HepG2 (cell line): ENCODE measurements around the gene ANKRD40. TPM values are rescaled to one million over a fixed set of nuclear protein-coding genes. Genes with fewer than 3 reads are reported as not detected.
A peak's percentile ranks its signal among the peaks of the same experiment; 100 is the strongest.

Experiments used
- ETV6 ChIP-seq: sonication (generic); formaldehyde crosslinking; conservative IDR thresholded peaks from 2 replicates; pipeline ENCODE4 v1.4.0; 2020; ENCODE audit warnings: missing genetic modification reagents
- MED13 ChIP-seq: sonication (generic); formaldehyde crosslinking; IDR thresholded peaks from 2 replicates; pipeline ENCODE4 v1.5.0; 2020; ENCODE audit warnings: missing genetic modification reagents
- NR2F1 ChIP-seq, 2 experiments: fragments of 450-650 bp in 1 of 2; formaldehyde crosslinking in 1 of 2; IDR thresholded peaks; 2 replicates each; pipeline versions ENCODE4 v1.5.0 to v1.6.1; 2016 to 2020; ENCODE audit warnings: mild to moderate bottlenecking in 1 of 2, missing compliant biosample characterization in 1 of 2, missing genetic modification reagents in 1 of 2, moderate library complexity in 1 of 2
- RARG ChIP-seq: sonication (generic); formaldehyde crosslinking; IDR thresholded peaks from 2 replicates; pipeline ENCODE4 v1.4.0; 2020; ENCODE audit warnings: low read depth, mild to moderate bottlenecking, missing genetic modification reagents
- SOX5 ChIP-seq: IDR thresholded peaks from 2 replicates; pipeline ENCODE4 v1.6.1; 2016; ENCODE audit warnings: borderline replicate concordance
- SP5 ChIP-seq: IDR thresholded peaks from 2 replicates; pipeline ENCODE4 v1.6.1; 2016; ENCODE audit warnings: low read depth, borderline replicate concordance
- SUZ12 ChIP-seq: fragments of 150-350 bp; IDR thresholded peaks from 2 replicates; pipeline ENCODE4 v1.6.1; 2014; ENCODE audit warnings: low read depth, low read length
- U2AF1 ChIP-seq: fragments of 200-400 bp; formaldehyde crosslinking; optimal IDR thresholded peaks from 2 replicates; pipeline ENCODE3; 2017; ENCODE audit warnings: mild to moderate bottlenecking, low read depth, low read length
- YY1 ChIP-seq: IDR thresholded peaks from 2 replicates; pipeline ENCODE4 v1.6.1; 2011; ENCODE audit warnings: low read length, low read depth, moderate library complexity, mild to moderate bottlenecking; ENCODE audit not compliant: insufficient read depth, insufficient replicate concordance
- ZFY ChIP-seq: sonication (generic); formaldehyde crosslinking; IDR thresholded peaks from 2 replicates; pipeline ENCODE4 v1.4.0; 2020; ENCODE audit warnings: missing genetic modification reagents
- ZNF232 ChIP-seq: sonication (generic); formaldehyde crosslinking; IDR thresholded peaks from 2 replicates; pipeline ENCODE4 v1.4.0; 2020; ENCODE audit warnings: missing genetic modification reagents, borderline replicate concordance
- ZNF781 ChIP-seq: sonication (generic); formaldehyde crosslinking; IDR thresholded peaks from 2 replicates; pipeline ENCODE4 v1.5.1; 2020; ENCODE audit warnings: borderline replicate concordance, mild to moderate bottlenecking, missing genetic modification reagents; ENCODE audit errors: not compliant biosample characterization
- ZNF792 ChIP-seq: IDR thresholded peaks from 2 replicates; pipeline ENCODE4 v1.6.1; 2016
- polyA plus RNA-seq, 8 experiments: library from polyadenylated mRNA; depleted of rRNA in 3 of 8; stranded (reverse) in 7 of 8; unstranded in 1 of 8; fragments of >200 nt; fragmentation: Illumina TruSeq in 4 of 8; extraction: Trizol in 4 of 8; gene quantifications; 2 replicates each; pipeline versions ENCODE4 v1.2.1 to v1.2.3, GENCODE V29; 2011 to 2016; ENCODE audit warnings: low read depth in 4 of 8, missing spikeins in 1 of 8, mixed read lengths in 1 of 8; ENCODE audit not compliant: insufficient read depth in 1 of 8
- total RNA-seq, 5 experiments: library from RNA; depleted of rRNA; stranded (reverse); fragments of >200 nt; fragmentation: Illumina TruSeq; extraction: Trizol; gene quantifications; 2 replicates each; pipeline ENCODE4 v1.2.3, GENCODE V29; 2016; ENCODE audit warnings: low read depth in 1 of 5
- TF ChIP-seq, protein P1 (sequence below): sonication (generic); formaldehyde crosslinking; IDR thresholded peaks from 2 replicates; pipeline ENCODE4 v1.4.0; 2020; ENCODE audit warnings: missing genetic modification reagents
- TF ChIP-seq, protein P2 (sequence below): sonication (generic); formaldehyde crosslinking; IDR thresholded peaks from 2 replicates; pipeline ENCODE4 v1.8.1; 2023; ENCODE audit warnings: missing genetic modification reagents, mild to moderate bottlenecking, borderline replicate concordance
- TF ChIP-seq, protein P3 (sequence below): sonication (generic); formaldehyde crosslinking; IDR thresholded peaks from 2 replicates; pipeline ENCODE4 v1.4.0; 2020; ENCODE audit warnings: missing genetic modification reagents
- TF ChIP-seq, protein P4 (sequence below): sonication (generic); formaldehyde crosslinking; IDR thresholded peaks from 2 replicates; pipeline ENCODE4 v1.4.0; 2020; ENCODE audit warnings: missing genetic modification reagents
- TF ChIP-seq, protein P5 (sequence below): IDR thresholded peaks from 2 replicates; pipeline ENCODE4 v1.6.1; 2016; ENCODE audit warnings: low read depth, control low read depth

ANKRD40 gene
- total and polyA plus RNA-seq, 2 of the 13 experiments (the other 11 are each of a cell fraction or from before 2014, with no cell fraction given), result 35.0 to 46.4 TPM

DNA sequence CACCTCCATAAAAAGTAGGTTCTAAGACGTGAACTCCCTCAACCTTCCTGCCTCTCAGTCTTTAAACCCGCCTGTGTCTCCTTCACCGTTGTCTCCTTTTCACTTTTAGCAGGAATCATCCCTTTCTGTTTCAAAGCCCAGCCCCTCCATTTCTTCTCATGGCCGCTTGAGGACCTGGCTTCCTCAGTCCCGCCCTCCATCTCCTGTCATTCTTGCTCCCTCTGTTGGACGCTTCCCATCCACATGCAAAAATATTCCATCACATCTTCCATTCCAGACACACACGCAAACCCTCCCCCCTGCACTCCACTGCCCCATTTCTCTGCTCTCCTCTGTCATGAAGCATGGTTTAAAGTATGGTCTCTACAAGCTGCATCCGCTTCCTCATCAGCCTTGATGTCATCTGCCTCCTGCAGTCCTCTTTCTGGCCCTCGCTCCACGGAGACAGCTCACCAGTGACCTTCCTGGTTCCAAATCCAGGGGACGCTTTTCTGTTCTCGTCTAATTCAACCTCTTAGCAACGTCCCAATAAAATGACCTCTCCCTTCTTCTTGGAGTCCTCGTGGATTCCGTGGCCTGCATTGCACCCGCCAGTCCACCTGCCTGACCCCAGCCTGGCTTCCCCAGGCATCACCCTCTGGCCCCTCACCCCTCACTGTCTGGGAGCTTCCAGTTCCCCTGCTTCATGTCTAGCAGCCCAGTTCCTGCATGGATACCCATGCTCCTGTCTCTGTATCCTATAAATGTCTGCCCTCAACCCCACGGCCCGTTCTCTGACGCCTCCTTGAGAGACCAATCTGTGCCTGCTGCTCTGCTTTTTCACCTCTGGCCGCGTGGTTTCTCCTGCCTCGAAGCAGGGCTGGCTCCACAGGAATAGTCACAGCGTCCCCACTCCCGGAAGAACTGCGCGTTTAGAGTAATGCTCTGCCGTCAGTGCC, 26.2 kb downstream of the ANKRD40 start (continued):
- TF ChIP-seq, protein P1, sequence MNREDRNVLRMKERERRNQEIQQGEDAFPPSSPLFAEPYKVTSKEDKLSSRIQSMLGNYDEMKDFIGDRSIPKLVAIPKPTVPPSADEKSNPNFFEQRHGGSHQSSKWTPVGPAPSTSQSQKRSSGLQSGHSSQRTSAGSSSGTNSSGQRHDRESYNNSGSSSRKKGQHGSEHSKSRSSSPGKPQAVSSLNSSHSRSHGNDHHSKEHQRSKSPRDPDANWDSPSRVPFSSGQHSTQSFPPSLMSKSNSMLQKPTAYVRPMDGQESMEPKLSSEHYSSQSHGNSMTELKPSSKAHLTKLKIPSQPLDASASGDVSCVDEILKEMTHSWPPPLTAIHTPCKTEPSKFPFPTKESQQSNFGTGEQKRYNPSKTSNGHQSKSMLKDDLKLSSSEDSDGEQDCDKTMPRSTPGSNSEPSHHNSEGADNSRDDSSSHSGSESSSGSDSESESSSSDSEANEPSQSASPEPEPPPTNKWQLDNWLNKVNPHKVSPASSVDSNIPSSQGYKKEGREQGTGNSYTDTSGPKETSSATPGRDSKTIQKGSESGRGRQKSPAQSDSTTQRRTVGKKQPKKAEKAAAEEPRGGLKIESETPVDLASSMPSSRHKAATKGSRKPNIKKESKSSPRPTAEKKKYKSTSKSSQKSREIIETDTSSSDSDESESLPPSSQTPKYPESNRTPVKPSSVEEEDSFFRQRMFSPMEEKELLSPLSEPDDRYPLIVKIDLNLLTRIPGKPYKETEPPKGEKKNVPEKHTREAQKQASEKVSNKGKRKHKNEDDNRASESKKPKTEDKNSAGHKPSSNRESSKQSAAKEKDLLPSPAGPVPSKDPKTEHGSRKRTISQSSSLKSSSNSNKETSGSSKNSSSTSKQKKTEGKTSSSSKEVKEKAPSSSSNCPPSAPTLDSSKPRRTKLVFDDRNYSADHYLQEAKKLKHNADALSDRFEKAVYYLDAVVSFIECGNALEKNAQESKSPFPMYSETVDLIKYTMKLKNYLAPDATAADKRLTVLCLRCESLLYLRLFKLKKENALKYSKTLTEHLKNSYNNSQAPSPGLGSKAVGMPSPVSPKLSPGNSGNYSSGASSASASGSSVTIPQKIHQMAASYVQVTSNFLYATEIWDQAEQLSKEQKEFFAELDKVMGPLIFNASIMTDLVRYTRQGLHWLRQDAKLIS, result no peak
- peak; percentile 48; the same call in 1 of the 2 replicates for TF ChIP-seq SP5
- TF ChIP-seq ZNF781 (CRISPR knock-in tag), result no peak
- no peak for TF ChIP-seq ZNF232 (CRISPR knock-in tag)
- peak; percentile 67 for TF ChIP-seq YY1
- TF ChIP-seq, protein P2, sequence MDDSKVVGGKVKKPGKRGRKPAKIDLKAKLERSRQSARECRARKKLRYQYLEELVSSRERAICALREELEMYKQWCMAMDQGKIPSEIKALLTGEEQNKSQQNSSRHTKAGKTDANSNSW (CRISPR knock-in tag), result 0 out of 2 replicates have a peak, but pooled peaks have one; percentile 27
- TF ChIP-seq ETV6 (CRISPR knock-in tag), result no peak
- TF ChIP-seq SOX5, result no peak
- no peak for TF ChIP-seq RARG (CRISPR knock-in tag)
- TF ChIP-seq U2AF1, result no peak
- TF ChIP-seq, protein P3, sequence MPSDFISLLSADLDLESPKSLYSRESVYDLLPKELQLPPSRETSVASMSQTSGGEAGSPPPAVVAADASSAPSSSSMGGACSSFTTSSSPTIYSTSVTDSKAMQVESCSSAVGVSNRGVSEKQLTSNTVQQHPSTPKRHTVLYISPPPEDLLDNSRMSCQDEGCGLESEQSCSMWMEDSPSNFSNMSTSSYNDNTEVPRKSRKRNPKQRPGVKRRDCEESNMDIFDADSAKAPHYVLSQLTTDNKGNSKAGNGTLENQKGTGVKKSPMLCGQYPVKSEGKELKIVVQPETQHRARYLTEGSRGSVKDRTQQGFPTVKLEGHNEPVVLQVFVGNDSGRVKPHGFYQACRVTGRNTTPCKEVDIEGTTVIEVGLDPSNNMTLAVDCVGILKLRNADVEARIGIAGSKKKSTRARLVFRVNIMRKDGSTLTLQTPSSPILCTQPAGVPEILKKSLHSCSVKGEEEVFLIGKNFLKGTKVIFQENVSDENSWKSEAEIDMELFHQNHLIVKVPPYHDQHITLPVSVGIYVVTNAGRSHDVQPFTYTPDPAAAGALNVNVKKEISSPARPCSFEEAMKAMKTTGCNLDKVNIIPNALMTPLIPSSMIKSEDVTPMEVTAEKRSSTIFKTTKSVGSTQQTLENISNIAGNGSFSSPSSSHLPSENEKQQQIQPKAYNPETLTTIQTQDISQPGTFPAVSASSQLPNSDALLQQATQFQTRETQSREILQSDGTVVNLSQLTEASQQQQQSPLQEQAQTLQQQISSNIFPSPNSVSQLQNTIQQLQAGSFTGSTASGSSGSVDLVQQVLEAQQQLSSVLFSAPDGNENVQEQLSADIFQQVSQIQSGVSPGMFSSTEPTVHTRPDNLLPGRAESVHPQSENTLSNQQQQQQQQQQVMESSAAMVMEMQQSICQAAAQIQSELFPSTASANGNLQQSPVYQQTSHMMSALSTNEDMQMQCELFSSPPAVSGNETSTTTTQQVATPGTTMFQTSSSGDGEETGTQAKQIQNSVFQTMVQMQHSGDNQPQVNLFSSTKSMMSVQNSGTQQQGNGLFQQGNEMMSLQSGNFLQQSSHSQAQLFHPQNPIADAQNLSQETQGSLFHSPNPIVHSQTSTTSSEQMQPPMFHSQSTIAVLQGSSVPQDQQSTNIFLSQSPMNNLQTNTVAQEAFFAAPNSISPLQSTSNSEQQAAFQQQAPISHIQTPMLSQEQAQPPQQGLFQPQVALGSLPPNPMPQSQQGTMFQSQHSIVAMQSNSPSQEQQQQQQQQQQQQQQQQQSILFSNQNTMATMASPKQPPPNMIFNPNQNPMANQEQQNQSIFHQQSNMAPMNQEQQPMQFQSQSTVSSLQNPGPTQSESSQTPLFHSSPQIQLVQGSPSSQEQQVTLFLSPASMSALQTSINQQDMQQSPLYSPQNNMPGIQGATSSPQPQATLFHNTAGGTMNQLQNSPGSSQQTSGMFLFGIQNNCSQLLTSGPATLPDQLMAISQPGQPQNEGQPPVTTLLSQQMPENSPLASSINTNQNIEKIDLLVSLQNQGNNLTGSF, result no peak
- TF ChIP-seq, protein P4, sequence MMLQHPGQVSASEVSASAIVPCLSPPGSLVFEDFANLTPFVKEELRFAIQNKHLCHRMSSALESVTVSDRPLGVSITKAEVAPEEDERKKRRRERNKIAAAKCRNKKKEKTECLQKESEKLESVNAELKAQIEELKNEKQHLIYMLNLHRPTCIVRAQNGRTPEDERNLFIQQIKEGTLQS (CRISPR knock-in tag), result no peak
- TF ChIP-seq NR2F1 (CRISPR knock-in tag; IDR thresholded peaks at IDR 0.05), result no peak
- 0 out of 2 replicates have a peak, but pooled peaks have one; percentile 25 for TF ChIP-seq ZFY (CRISPR knock-in tag)
- TF ChIP-seq, protein P5, sequence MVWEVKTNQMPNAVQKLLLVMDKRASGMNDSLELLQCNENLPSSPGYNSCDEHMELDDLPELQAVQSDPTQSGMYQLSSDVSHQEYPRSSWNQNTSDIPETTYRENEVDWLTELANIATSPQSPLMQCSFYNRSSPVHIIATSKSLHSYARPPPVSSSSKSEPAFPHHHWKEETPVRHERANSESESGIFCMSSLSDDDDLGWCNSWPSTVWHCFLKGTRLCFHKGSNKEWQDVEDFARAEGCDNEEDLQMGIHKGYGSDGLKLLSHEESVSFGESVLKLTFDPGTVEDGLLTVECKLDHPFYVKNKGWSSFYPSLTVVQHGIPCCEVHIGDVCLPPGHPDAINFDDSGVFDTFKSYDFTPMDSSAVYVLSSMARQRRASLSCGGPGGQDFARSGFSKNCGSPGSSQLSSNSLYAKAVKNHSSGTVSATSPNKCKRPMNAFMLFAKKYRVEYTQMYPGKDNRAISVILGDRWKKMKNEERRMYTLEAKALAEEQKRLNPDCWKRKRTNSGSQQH (CRISPR knock-in tag), result 0 out of 2 replicates have a peak, but pooled peaks have one; percentile 27
- no peak for TF ChIP-seq SUZ12
- TF ChIP-seq ZNF792 (CRISPR knock-in tag), result no peak
- TF ChIP-seq MED13 (CRISPR knock-in tag), result no peak
